GM18868 (cell line): Measurements from ENCODE around the gene C16orf82.
"Not testable (repeated sequence)": the region's sequence is repeated elsewhere in the genome, so short reads cannot be mapped to it uniquely, and the experiment has no call there.

Experiments
- ATAC-seq: cut with Tn5 transposase; IDR thresholded peaks from one replicate; pipeline ENCODE4 v1.9.1; 2021; ENCODE audit warnings: mild to moderate bottlenecking, moderate library complexity; ENCODE audit not compliant: unreplicated experiment

C16orf82 gene

GRCh38 chr16:27086031-27086430 lies 19.3 kb downstream of the C16orf82 start:
- not testable (repeated sequence) for ATAC-seq

GRCh38 chr16:27088216-27088615 lies 21.5 kb downstream of the C16orf82 start:
- ATAC-seq, result no peak

- ATAC-seq, result no peak
These were observed 29.6 kb downstream of the C16orf82 start for GRCh38 chr16:27096375-27096774.

- ATAC-seq, result no peak
These were observed 31.1 kb downstream of the C16orf82 start for GRCh38 chr16:27097800-27098230.

- ATAC-seq, result no peak
These were observed 31.8 kb downstream of the C16orf82 start for GRCh38 chr16:27098366-27099049.

GRCh38 chr16:27102701-27103575 lies 36.2 kb downstream of the C16orf82 start:
- no peak for ATAC-seq

GRCh38 chr16:27103954-27104353 lies 37.2 kb downstream of the C16orf82 start:
- ATAC-seq, result no peak

- ATAC-seq, result no peak
These were observed 39.6 kb downstream of the C16orf82 start for GRCh38 chr16:27106305-27106704.

GRCh38 chr16:27107185-27107592 lies 40.5 kb downstream of the C16orf82 start:
- no peak for ATAC-seq

GRCh38 chr16:27108051-27108770 lies 41.5 kb downstream of the C16orf82 start:
- no peak for ATAC-seq

GRCh38 chr16:27108826-27109665 lies 42.3 kb downstream of the C16orf82 start:
- ATAC-seq, result no peak

GRCh38 chr16:27109666-27110523 lies 43.2 kb downstream of the C16orf82 start:
- ATAC-seq, result no peak

GRCh38 chr16:27110524-27110896 lies 43.8 kb downstream of the C16orf82 start:
- ATAC-seq, result no peak

- no peak for ATAC-seq
These were observed 44.8 kb downstream of the C16orf82 start for GRCh38 chr16:27111486-27111885.

GRCh38 chr16:27112093-27112811 lies 45.5 kb downstream of the C16orf82 start:
- ATAC-seq, result no peak

GRCh38 chr16:27113341-27113841 lies 46.7 kb downstream of the C16orf82 start:
- ATAC-seq, result no peak

GRCh38 chr16:27114006-27114405 lies 47.3 kb downstream of the C16orf82 start:
- no peak for ATAC-seq

- ATAC-seq, result no peak
These were observed 51.8 kb downstream of the C16orf82 start for GRCh38 chr16:27118526-27118925.
